GM23248 (cell line): Measurements from ENCODE around the gene ATP6V1C2. TPM values are rescaled to one million over a fixed set of nuclear protein-coding genes. Genes with fewer than 3 reads are reported as not detected.
"Not testable (repeated sequence)": the region's sequence is repeated elsewhere in the genome, so short reads cannot be mapped to it uniquely, and the experiment has no call there.

ENCODE experiments used
- DNase-seq: peaks from one replicate; pipeline ENCODE4 v3.0.0-alpha.2; 2015
- H2AFZ ChIP-seq: fragments of 200-600 bp; sonication (generic); 2 replicates; pipeline ENCODE4 v1.6.1; 2016; ENCODE audit warnings: antibody characterized with exemption
- H3F3A ChIP-seq: fragments of 200-600 bp; sonication (generic); 2 replicates; pipeline ENCODE4 v1.6.1; 2016; ENCODE audit warnings: mild to moderate bottlenecking, antibody characterized with exemption, mixed run types; ENCODE audit not compliant: insufficient read depth
- H3K27ac ChIP-seq: fragments of 200-600 bp; sonication (generic); 2 replicates; pipeline ENCODE4 v1.5.1; 2016; ENCODE audit warnings: mild to moderate bottlenecking
- H3K27me3 ChIP-seq: fragments of 200-600 bp; sonication (generic); replicated peaks from 2 replicates; pipeline ENCODE4 v1.6.1; 2016; ENCODE audit warnings: mild to moderate bottlenecking; ENCODE audit not compliant: insufficient read depth
- H3K36me3 ChIP-seq: fragments of 200-600 bp; sonication (generic); 2 replicates; pipeline ENCODE4 v1.6.1; 2016; ENCODE audit warnings: low read depth, mild to moderate bottlenecking
- H3K4me1 ChIP-seq: fragments of 200-600 bp; sonication (generic); 2 replicates; pipeline ENCODE4 v1.6.1; 2016; ENCODE audit warnings: mild to moderate bottlenecking; ENCODE audit not compliant: insufficient read depth
- H3K4me2 ChIP-seq: fragments of 200-600 bp; sonication (generic); one replicate; pipeline ENCODE4 v1.6.1; 2016; ENCODE audit warnings: mild to moderate bottlenecking; ENCODE audit not compliant: unreplicated experiment
- H3K4me3 ChIP-seq: fragments of 200-600 bp; sonication (generic); 2 replicates; pipeline ENCODE4 v1.5.1; 2016; ENCODE audit warnings: mild to moderate bottlenecking
- H3K79me2 ChIP-seq: fragments of 200-600 bp; sonication (generic); 2 replicates; pipeline ENCODE4 v1.6.1; 2016; ENCODE audit warnings: mild to moderate bottlenecking; ENCODE audit not compliant: insufficient read depth
- H3K9ac ChIP-seq: fragments of 200-600 bp; sonication (generic); 2 replicates; pipeline ENCODE4 v1.6.1; 2016; ENCODE audit warnings: mild to moderate bottlenecking
- H3K9me2 ChIP-seq: fragments of 200-600 bp; sonication (generic); 2 replicates; pipeline ENCODE4 v1.6.1; 2016; ENCODE audit warnings: mixed run types, mild to moderate bottlenecking, moderate library complexity; ENCODE audit not compliant: insufficient read depth
- H3K9me3 ChIP-seq: fragments of 200-600 bp; sonication (generic); one replicate; pipeline ENCODE4 v1.6.1; 2017; ENCODE audit warnings: low read depth
- H4K20me1 ChIP-seq: fragments of 200-600 bp; sonication (generic); 2 replicates; pipeline ENCODE4 v1.6.0; 2016; ENCODE audit not compliant: insufficient read depth
- EZH2 ChIP-seq: fragments of 200-600 bp; sonication (generic); IDR thresholded peaks from 2 replicates; pipeline ENCODE4 v1.6.1; 2018; ENCODE audit warnings: antibody characterized with exemption, mild to moderate bottlenecking; ENCODE audit not compliant: insufficient read depth, poor library complexity, severe bottlenecking
- EZH2phosphoT487 ChIP-seq: fragments of 200-600 bp; sonication (generic); IDR thresholded peaks from 2 replicates; pipeline ENCODE4 v1.6.1; 2018; ENCODE audit warnings: antibody characterized with exemption, moderate library complexity, mild to moderate bottlenecking, low read depth; ENCODE audit not compliant: insufficient read depth
- WGBS, 2 experiments: methylation state at CpG; one replicate each; pipeline ENCODE4 v1.1.6; 2015 to 2017; ENCODE audit warnings: low lambda C conversion rate in 2 of 2, low coverage in 1 of 2; ENCODE audit errors: missing lambda C conversion rate in 2 of 2; 5-methylcytosine and 5-hydroxymethylcytosine counted together
- in situ Hi-C: fragments of 300-500 bp; cut with MboI; formaldehyde crosslinking; loops from 2 replicates; pipeline ENCODE4 v1.15.0; 2020
- polyA plus RNA-seq: library from polyadenylated mRNA; unstranded; fragments of >200 nt; fragmentation: Nextera tagmentation; extraction: Ambion mirVana; gene quantifications from 2 replicates; pipeline ENCODE4 v1.2.1, GENCODE V29; 2016
- total RNA-seq: library from RNA; depleted of rRNA; stranded (reverse); fragments of >200 nt; shearing (Covaris generic); gene quantifications from 2 replicates; pipeline ENCODE4 v1.2.3, GENCODE V29; 2014

Gene ATP6V1C2
- total and polyA plus RNA-seq, 2 experiments from 2014 or later, result 0.53 TPM; not detected in 1

DNA sequence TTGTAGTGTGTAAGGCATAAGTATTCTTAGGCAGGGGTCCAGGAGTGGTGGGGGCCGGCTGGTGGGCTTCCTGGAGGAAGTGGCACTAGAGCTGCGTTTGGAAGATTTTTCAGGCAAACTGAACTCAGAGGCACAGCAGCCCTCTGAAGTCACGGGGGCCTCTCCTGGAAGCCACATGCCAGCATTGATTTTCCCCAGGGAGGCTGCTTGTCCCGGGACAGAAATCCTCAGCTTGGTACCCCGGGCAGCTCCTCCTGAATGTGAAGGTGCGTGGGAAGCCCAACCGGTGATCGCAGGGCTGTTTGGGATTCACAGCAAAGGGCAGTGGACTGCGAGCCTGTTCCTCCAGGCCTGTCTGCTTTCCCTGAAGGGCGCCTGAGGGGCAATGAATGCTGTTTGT lies 92.7 kb downstream of the ATP6V1C2 start:
- Histone ChIP-seq H3F3A (peaks cover 5% of the 10 kb centered on the region; the same call in 1 of the 2 replicates), H3K9me3 (no peaks in the 10 kb centered on the region), H2AFZ (no peak overlapping the region; the same call in 1 of the 2 replicates), H3K9ac (no peak overlapping the region), H4K20me1 (no peaks in the 10 kb centered on the region), H3K9me2 (no peaks in the 10 kb centered on the region), H3K4me2 (no peak overlapping the region), H3K36me3 (no peaks in the 10 kb centered on the region), H3K27ac (no peak overlapping the region), H3K27me3 (peaks cover 3% of the 10 kb centered on the region), H3K4me1 (peaks cover 17% of the 10 kb centered on the region), H3K79me2 (peaks cover 34% of the 10 kb centered on the region), H3K4me3 (no peak overlapping the region)
- TF ChIP-seq EZH2, result no peak
- TF ChIP-seq EZH2phosphoT487, result no peak
- DNase-seq, result no peak
- 70 to 76% methylated on average over 10 of the region's 10 CpGs for WGBS, 2 experiments
- in situ Hi-C loops, result no loop called here

GRCh38 chr2:10814571-10815331 lies 93.3 kb downstream of the ATP6V1C2 start:
- Histone ChIP-seq H3K4me2 (no peak overlapping the region), H3F3A (peaks cover 5% of the 10 kb centered on the region; the same call in 1 of the 2 replicates), H3K27me3 (peaks cover 9% of the 10 kb centered on the region), H3K9me3 (no peaks in the 10 kb centered on the region), H2AFZ (no peak overlapping the region; the same call in 1 of the 2 replicates), H3K4me1 (peaks cover 16% of the 10 kb centered on the region), H3K36me3 (no peaks in the 10 kb centered on the region), H3K79me2 (peaks cover 28% of the 10 kb centered on the region), H3K4me3 (no peak overlapping the region), H3K27ac (no peak overlapping the region), H4K20me1 (no peaks in the 10 kb centered on the region), H3K9ac (no peak overlapping the region), H3K9me2 (no peaks in the 10 kb centered on the region)
- 66 to 68% methylated on average over 16 of the region's 16 CpGs for WGBS, 2 experiments
- in situ Hi-C loops, result no loop called here
- no peak for DNase-seq
- TF ChIP-seq EZH2phosphoT487, result no peak
- no peak for TF ChIP-seq EZH2

- WGBS, 2 experiments, result 45 to 55% methylated on average over 5 of the region's 5 CpGs
Observed at GRCh38 chr2:10817413-10817812, 96.0 kb downstream of the ATP6V1C2 start.

GRCh38 chr2:10818305-10818704 lies 96.9 kb downstream of the ATP6V1C2 start:
- H3K4me1 ChIP-seq, H2AFZ ChIP-seq, H3K9ac ChIP-seq, H3K4me3 ChIP-seq, H3K4me2 ChIP-seq, H3K27ac ChIP-seq, in situ Hi-C loops, H3K9me3 ChIP-seq, H3K79me2 ChIP-seq, H4K20me1 ChIP-seq, H3K36me3 ChIP-seq, DNase-seq, H3F3A ChIP-seq, H3K9me2 ChIP-seq: not testable (repeated sequence)
- H3K27me3 ChIP-seq, result peaks cover 20% of the 10 kb centered on the region
- WGBS, 2 experiments, result 55 to 61% methylated on average over 3 of the region's 3 CpGs

More at GRCh38 chr2:10817413-10817812, 96.0 kb downstream of the ATP6V1C2 start:
- Histone ChIP-seq H3K9me3 (no peaks in the 10 kb centered on the region), H3K36me3 (no peaks in the 10 kb centered on the region), H3F3A (no peaks in the 10 kb centered on the region), H3K27ac (no peak overlapping the region), H3K9ac (no peak overlapping the region), H3K27me3 (peaks cover 20% of the 10 kb centered on the region), H3K4me2 (no peak overlapping the region), H3K79me2 (peaks cover under 1% of the 10 kb centered on the region; the same call in 1 of the 2 replicates), H2AFZ (no peak overlapping the region), H4K20me1 (no peaks in the 10 kb centered on the region), H3K9me2 (no peaks in the 10 kb centered on the region), H3K4me3 (no peak overlapping the region), H3K4me1 (no peaks in the 10 kb centered on the region)
- in situ Hi-C loops, result no loop called here
- no peak for DNase-seq
- no peak for TF ChIP-seq EZH2
- TF ChIP-seq EZH2phosphoT487, result no peak
